ENCODE data around the gene FOXD2. TPM values are rescaled to one million over a fixed set of nuclear protein-coding genes. Genes with fewer than 3 reads are reported as not detected.
A peak's percentile ranks its signal among the peaks of the same experiment; 100 is the strongest.

Gene FOXD2
- total RNA-seq, 6 experiments from 2014 or later, result 0.25 to 0.86 (median 0.41) TPM

DNA sequence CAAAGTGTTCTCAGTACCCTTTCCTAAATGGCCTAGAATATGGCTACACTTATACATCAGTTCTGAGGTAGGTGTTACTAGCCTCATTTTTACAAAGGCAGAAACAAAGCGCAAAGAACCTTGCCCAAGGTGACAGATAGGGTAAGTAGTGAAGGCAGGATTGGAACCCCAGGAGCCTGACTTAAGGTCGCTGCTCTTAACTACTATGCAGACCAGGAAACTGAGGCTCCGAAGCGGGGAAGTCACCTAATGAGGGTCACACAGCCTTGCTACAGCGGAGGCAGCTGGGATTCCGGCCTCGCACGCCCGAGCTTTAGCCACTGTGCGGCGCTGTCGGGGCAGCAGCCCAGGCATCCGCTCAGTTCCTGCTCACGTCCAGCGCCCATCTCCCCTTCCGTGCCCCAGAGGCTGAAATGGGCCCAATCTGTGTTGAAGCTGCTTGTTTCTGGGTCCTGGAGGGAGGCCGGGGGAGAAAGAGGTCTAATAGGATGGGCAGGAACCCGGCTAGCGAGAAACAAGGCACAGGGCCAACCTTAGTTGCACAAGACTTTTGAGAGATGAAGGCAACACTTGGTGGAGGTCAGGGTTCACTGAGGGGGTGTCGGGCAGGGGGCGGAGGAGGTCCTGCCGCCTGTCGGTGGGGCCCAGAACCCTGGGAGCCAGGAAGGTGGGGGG is 1.4 kb upstream of the FOXD2 start:
- peak overlapping the region; percentile 77 to 90 (median 83) for H3K4me3 ChIP-seq
- intact Hi-C loops (cut with DNase I), result no loop called here
- ATAC-seq (peak; percentile 51 to 62 (median 56)), DNase-seq (peak; percentile 76 to 78 (median 77))
- H3K27ac ChIP-seq, result peak overlapping the region; percentile 67 to 77 (median 73)
- 6% methylated on average over 16 of the region's 23 CpGs for WGBS (ENCODE audit: insufficient coverage, low coverage, low lambda C conversion rate, missing lambda C conversion rate)
- TF ChIP-seq CTCF (IDR thresholded peaks at IDR 0.05), result peak; percentile 83 to 91 (median 86)
- no peak for TF ChIP-seq POLR2A (IDR thresholded peaks at IDR 0.05)
- H3K4me1 ChIP-seq, result peaks cover 0 to 21% (median 0%) of the 10 kb centered on the region in 4 donors
- no peaks in the 10 kb centered on the region for H3K27me3 ChIP-seq
- H3K9me3 ChIP-seq, result no peaks in the 10 kb centered on the region
- no peaks in the 10 kb centered on the region for H3K36me3 ChIP-seq

- intact Hi-C loops (cut with DNase I), result no loop called here
- DNase-seq (no peak), ATAC-seq (peak; percentile 0 to 25 (median 10))
- no peak for TF ChIP-seq POLR2A (IDR thresholded peaks at IDR 0.05)
- no peak for TF ChIP-seq CTCF (IDR thresholded peaks at IDR 0.05)
- peak overlapping the region; percentile 67 to 77 (median 73) for H3K27ac ChIP-seq
- 0% methylated on average over 4 of the region's 46 CpGs for WGBS (ENCODE audit: insufficient coverage, low coverage, low lambda C conversion rate, missing lambda C conversion rate)
- no peaks in the 10 kb centered on the region for H3K9me3 ChIP-seq
- H3K36me3 ChIP-seq, result no peaks in the 10 kb centered on the region
- H3K27me3 ChIP-seq, result no peaks in the 10 kb centered on the region
- H3K4me1 ChIP-seq, result peaks cover 0 to 18% (median 0%) of the 10 kb centered on the region in 4 donors
- peak overlapping the region; percentile 77 to 90 (median 83) for H3K4me3 ChIP-seq
Measured at GRCh38 chr1:47436979-47437446, 831 bp upstream of the FOXD2 start.

GRCh38 chr1:47438165-47439016 is 547 bp downstream of the FOXD2 start:
- H3K4me3 ChIP-seq, result peak overlapping the region; percentile 77 to 90 (median 83)
- H3K27ac ChIP-seq, result peak overlapping the region in 2 of 3 donors; percentile 73 to 77
- DNase-seq (peak in 2 of 3 donors; percentile 34 to 57), ATAC-seq (no peak)
- H3K4me1 ChIP-seq, result peaks cover 0 to 10% (median 0%) of the 10 kb centered on the region in 4 donors
- WGBS (ENCODE audit: insufficient coverage, low coverage, low lambda C conversion rate, missing lambda C conversion rate), result no CpG with 5 or more reads among the region's 117 CpGs
- intact Hi-C loops (cut with DNase I), result no loop called here
- H3K27me3 ChIP-seq, result peaks cover 0 to 8% of the 10 kb centered on the region in 2 donors
- no peak for TF ChIP-seq POLR2A (IDR thresholded peaks at IDR 0.05)
- no peak for TF ChIP-seq CTCF (IDR thresholded peaks at IDR 0.05)
- H3K9me3 ChIP-seq, result no peaks in the 10 kb centered on the region
- H3K36me3 ChIP-seq, result no peaks in the 10 kb centered on the region

DNA sequence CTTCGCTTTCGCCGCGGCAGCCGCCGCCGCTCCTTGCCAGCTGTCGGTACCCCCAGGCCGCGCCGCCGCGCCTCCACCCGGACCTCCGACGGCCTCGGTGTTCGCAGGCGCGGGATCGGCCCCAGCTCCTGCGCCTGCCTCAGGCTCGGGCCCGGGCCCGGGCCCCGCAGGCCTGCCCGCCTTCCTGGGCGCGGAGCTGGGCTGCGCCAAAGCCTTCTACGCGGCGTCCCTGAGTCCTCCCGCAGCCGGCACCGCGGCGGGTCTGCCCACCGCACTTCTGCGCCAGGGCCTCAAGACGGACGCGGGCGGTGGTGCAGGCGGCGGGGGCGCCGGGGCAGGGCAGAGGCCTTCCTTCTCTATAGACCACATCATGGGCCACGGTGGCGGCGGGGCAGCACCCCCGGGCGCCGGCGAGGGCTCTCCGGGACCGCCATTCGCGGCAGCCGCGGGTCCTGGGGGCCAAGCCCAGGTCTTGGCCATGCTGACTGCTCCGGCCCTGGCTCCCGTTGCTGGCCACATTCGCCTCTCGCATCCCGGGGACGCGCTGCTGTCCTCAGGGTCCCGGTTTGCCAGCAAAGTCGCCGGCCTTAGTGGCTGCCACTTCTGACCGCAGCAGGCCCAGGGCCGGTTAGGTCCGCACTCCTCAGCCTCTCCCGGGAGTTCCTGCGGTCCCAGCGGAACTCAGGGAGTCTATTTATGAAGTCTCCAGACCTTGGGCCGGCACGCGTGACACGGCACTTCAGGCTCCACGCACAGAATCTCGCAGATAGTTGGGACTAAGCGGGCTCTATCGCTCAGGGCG is 1.4 kb downstream of the FOXD2 start:
- peaks cover 0 to 10% (median 0%) of the 10 kb centered on the region in 4 donors for H3K4me1 ChIP-seq
- peaks cover 0 to 15% of the 10 kb centered on the region in 2 donors for H3K27me3 ChIP-seq
- H3K9me3 ChIP-seq, result no peaks in the 10 kb centered on the region
- 54% methylated on average over 14 of the region's 86 CpGs for WGBS (ENCODE audit: insufficient coverage, low coverage, low lambda C conversion rate, missing lambda C conversion rate)
- intact Hi-C loops (cut with DNase I), result no loop called here
- TF ChIP-seq POLR2A (IDR thresholded peaks at IDR 0.05) (no peak), CTCF (IDR thresholded peaks at IDR 0.05) (no peak)
- DNase-seq, result peak in 2 of 3 donors; percentile 28 to 48
- no peaks in the 10 kb centered on the region for H3K36me3 ChIP-seq
- H3K27ac ChIP-seq, result no peak overlapping the region
- no peak overlapping the region for H3K4me3 ChIP-seq
- ATAC-seq, result no peak
